Measurements from ENCODE around the gene ITGA1. TPM values are rescaled to one million over a fixed set of nuclear protein-coding genes. Genes with fewer than 3 reads are reported as not detected.

The ITGA1 gene
- total and polyA plus RNA-seq, 2 of the 8 experiments (the other 6 are each of a cell fraction or from before 2014, with no cell fraction given), result 2.3 to 9.0 TPM

GRCh38 chr5:52887066-52887465 lies 99.3 kb downstream of the ITGA1 start (continued):
- TF ChIP-seq CHD7 (IDR thresholded peaks at IDR 0.05; ENCODE audit: insufficient replicate concordance, low read length), result no peak
- no peak for TF ChIP-seq KDM1A (IDR thresholded peaks at IDR 0.05; ENCODE audit: borderline replicate concordance, low read length)
- no peak for TF ChIP-seq GABPA (IDR thresholded peaks at IDR 0.05; ENCODE audit: borderline replicate concordance, insufficient read depth, low read length)
- no peak for TF ChIP-seq SAP30 (IDR thresholded peaks at IDR 0.05; ENCODE audit: insufficient read depth, insufficient replicate concordance, low read length)
